ENCODE data around the gene SALL1.

GRCh38 chr16:51132490-51133115, 18.5 kb downstream of the SALL1 start:
- TF ChIP-seq SIN3A (conservative IDR thresholded peaks at IDR 0.05 in 1 of 2, IDR thresholded peaks at IDR 0.05 in 1 of 2; ENCODE audit: low read depth in 1 of 2, low read length in 2 of 2): no peak
- TF ChIP-seq CTCF (IDR thresholded peaks at IDR 0.05; ENCODE audit: control extremely low read depth in 1 of 3, insufficient read depth in 1 of 3, low read depth in 1 of 3, low read length in 3 of 3): no peak
- no peak for TF ChIP-seq SRF (IDR thresholded peaks at IDR 0.05; ENCODE audit: low read depth, low read length)
- TF ChIP-seq SP1 (IDR thresholded peaks at IDR 0.05; ENCODE audit: low read depth, low read length): no peak
- TF ChIP-seq GABPA (IDR thresholded peaks at IDR 0.05; ENCODE audit: borderline replicate concordance, insufficient read depth, low read length): no peak
- no peak for TF ChIP-seq NRF1 (IDR thresholded peaks at IDR 0.05; ENCODE audit: low read depth, low read length)
- no peak for TF ChIP-seq EZH2 (IDR thresholded peaks at IDR 0.05; ENCODE audit: low read depth, low read length, severe bottlenecking)
- no peak for TF ChIP-seq CREB1 (IDR thresholded peaks at IDR 0.05)
- TF ChIP-seq SP2 (IDR thresholded peaks at IDR 0.05; ENCODE audit: low read length): no peak
- no peak for TF ChIP-seq EGR1 (IDR thresholded peaks at IDR 0.05; ENCODE audit: borderline replicate concordance, low read depth, low read length)
- no peak for TF ChIP-seq POLR2A (IDR thresholded peaks at IDR 0.05; ENCODE audit: control extremely low read depth in 1 of 2, low read depth in 2 of 2, low read length in 2 of 2)

Measured in H1 (cell line).